ENCODE data around the gene SOX2.

The SOX2 gene

GRCh38 chr3:181698263-181698954 is 13.3 kb upstream of the SOX2 start:
- Histone ChIP-seq H3K9ac (ENCODE audit: low read depth, low read length) (no peak overlapping the region), H3K36me3 (ENCODE audit: insufficient read depth, low read length) (no peaks in the 10 kb centered on the region), H3K9me3 (ENCODE audit: control insufficient read depth, insufficient read depth, low read length) (no peaks in the 10 kb centered on the region), H3K4me1 (ENCODE audit: insufficient read depth, low read length) (peaks cover 9% of the 10 kb centered on the region)

GRCh38 chr3:181699171-181699903 is 12.4 kb upstream of the SOX2 start:
- peak overlapping the region; percentile 49; the same call in 1 of the 2 replicates for H3K9ac ChIP-seq (ENCODE audit: low read depth, low read length)
- H3K36me3 ChIP-seq (ENCODE audit: insufficient read depth, low read length), result no peaks in the 10 kb centered on the region
- H3K4me1 ChIP-seq (ENCODE audit: insufficient read depth, low read length), result peaks cover 9% of the 10 kb centered on the region
- no peaks in the 10 kb centered on the region for H3K9me3 ChIP-seq (ENCODE audit: control insufficient read depth, insufficient read depth, low read length)

- H3K9me3 ChIP-seq (ENCODE audit: control insufficient read depth, insufficient read depth, low read length), result no peaks in the 10 kb centered on the region
- H3K4me1 ChIP-seq (ENCODE audit: insufficient read depth, low read length), result peaks cover 10% of the 10 kb centered on the region
- H3K36me3 ChIP-seq (ENCODE audit: insufficient read depth, low read length), result no peaks in the 10 kb centered on the region
- peak overlapping the region; percentile 49 for H3K9ac ChIP-seq (ENCODE audit: low read depth, low read length)
Observed at GRCh38 chr3:181700168-181701087, 11.3 kb upstream of the SOX2 start.

- Histone ChIP-seq H3K4me1 (ENCODE audit: insufficient read depth, low read length) (peaks cover 16% of the 10 kb centered on the region), H3K36me3 (ENCODE audit: insufficient read depth, low read length) (no peaks in the 10 kb centered on the region), H3K9ac (ENCODE audit: low read depth, low read length) (peak overlapping the region; percentile 49; the same call in 1 of the 2 replicates), H3K9me3 (ENCODE audit: control insufficient read depth, insufficient read depth, low read length) (no peaks in the 10 kb centered on the region)
Observed at GRCh38 chr3:181701096-181701495, 10.6 kb upstream of the SOX2 start.

GRCh38 chr3:181703601-181704420 is 7.9 kb upstream of the SOX2 start:
- no peaks in the 10 kb centered on the region for H3K36me3 ChIP-seq (ENCODE audit: insufficient read depth, low read length)
- peaks cover 33% of the 10 kb centered on the region for H3K4me1 ChIP-seq (ENCODE audit: insufficient read depth, low read length)
- no peaks in the 10 kb centered on the region for H3K9me3 ChIP-seq (ENCODE audit: control insufficient read depth, insufficient read depth, low read length)
- H3K9ac ChIP-seq (ENCODE audit: low read depth, low read length), result peak overlapping the region; percentile 49; the same call in 1 of the 2 replicates

GRCh38 chr3:181704421-181705085 is 7.2 kb upstream of the SOX2 start:
- H3K9ac ChIP-seq (ENCODE audit: low read depth, low read length), result peak overlapping the region; percentile 49; the same call in 1 of the 2 replicates
- no peaks in the 10 kb centered on the region for H3K9me3 ChIP-seq (ENCODE audit: control insufficient read depth, insufficient read depth, low read length)
- H3K4me1 ChIP-seq (ENCODE audit: insufficient read depth, low read length), result peaks cover 36% of the 10 kb centered on the region
- no peaks in the 10 kb centered on the region for H3K36me3 ChIP-seq (ENCODE audit: insufficient read depth, low read length)

- Histone ChIP-seq H3K9me3 (ENCODE audit: control insufficient read depth, insufficient read depth, low read length) (no peaks in the 10 kb centered on the region), H3K36me3 (ENCODE audit: insufficient read depth, low read length) (no peaks in the 10 kb centered on the region), H3K4me1 (ENCODE audit: insufficient read depth, low read length) (peaks cover 36% of the 10 kb centered on the region), H3K9ac (ENCODE audit: low read depth, low read length) (no peak overlapping the region)
Observed at GRCh38 chr3:181705086-181705480, 6.6 kb upstream of the SOX2 start.

- 0 out of 2 replicates have a peak overlapping the region, but pooled peaks have one; percentile 23 for H3K9ac ChIP-seq (ENCODE audit: low read depth, low read length)
- H3K36me3 ChIP-seq (ENCODE audit: insufficient read depth, low read length), result no peaks in the 10 kb centered on the region
- H3K4me1 ChIP-seq (ENCODE audit: insufficient read depth, low read length), result peaks cover 36% of the 10 kb centered on the region
Observed at GRCh38 chr3:181707980-181708379, 3.7 kb upstream of the SOX2 start.

GRCh38 chr3:181709537-181710279 is 2.0 kb upstream of the SOX2 start:
- H3K9ac ChIP-seq (ENCODE audit: low read depth, low read length), result peak overlapping the region; percentile 70
- peaks cover 36% of the 10 kb centered on the region for H3K4me1 ChIP-seq (ENCODE audit: insufficient read depth, low read length)
- 0 out of 2 replicates have a peak, but pooled peaks cover 2% of the 10 kb centered on the region for H3K36me3 ChIP-seq (ENCODE audit: insufficient read depth, low read length)
- H3K9me3 ChIP-seq (ENCODE audit: control insufficient read depth, insufficient read depth, low read length), result no peaks in the 10 kb centered on the region

More at GRCh38 chr3:181707980-181708379, 3.7 kb upstream of the SOX2 start:
- H3K9me3 ChIP-seq (ENCODE audit: control insufficient read depth, insufficient read depth, low read length), result no peaks in the 10 kb centered on the region

GRCh38 chr3:181710345-181711291 is 1.1 kb upstream of the SOX2 start:
- no peaks in the 10 kb centered on the region for H3K9me3 ChIP-seq (ENCODE audit: control insufficient read depth, insufficient read depth, low read length)
- peaks cover 33% of the 10 kb centered on the region for H3K4me1 ChIP-seq (ENCODE audit: insufficient read depth, low read length)
- peaks cover 3% of the 10 kb centered on the region; the same call in 1 of the 2 replicates for H3K36me3 ChIP-seq (ENCODE audit: insufficient read depth, low read length)
- H3K9ac ChIP-seq (ENCODE audit: low read depth, low read length), result peak overlapping the region; percentile 70

- H3K9me3 ChIP-seq (ENCODE audit: control insufficient read depth, insufficient read depth, low read length), result no peaks in the 10 kb centered on the region
- H3K9ac ChIP-seq (ENCODE audit: low read depth, low read length), result peak overlapping the region; percentile 85
- peaks cover 3% of the 10 kb centered on the region; the same call in 1 of the 2 replicates for H3K36me3 ChIP-seq (ENCODE audit: insufficient read depth, low read length)
- H3K4me1 ChIP-seq (ENCODE audit: insufficient read depth, low read length), result peaks cover 20% of the 10 kb centered on the region
Observed at GRCh38 chr3:181712226-181712552, 464 bp downstream of the SOX2 start.
